Measurements from ENCODE around the gene LKAAEAR1. TPM values are rescaled to one million over a fixed set of nuclear protein-coding genes. Genes with fewer than 3 reads are reported as not detected.

The LKAAEAR1 gene
- total and polyA plus RNA-seq, 2 of the 13 experiments (the other 11 are each of a cell fraction or from before 2014, with no cell fraction given) = not detected

DNA sequence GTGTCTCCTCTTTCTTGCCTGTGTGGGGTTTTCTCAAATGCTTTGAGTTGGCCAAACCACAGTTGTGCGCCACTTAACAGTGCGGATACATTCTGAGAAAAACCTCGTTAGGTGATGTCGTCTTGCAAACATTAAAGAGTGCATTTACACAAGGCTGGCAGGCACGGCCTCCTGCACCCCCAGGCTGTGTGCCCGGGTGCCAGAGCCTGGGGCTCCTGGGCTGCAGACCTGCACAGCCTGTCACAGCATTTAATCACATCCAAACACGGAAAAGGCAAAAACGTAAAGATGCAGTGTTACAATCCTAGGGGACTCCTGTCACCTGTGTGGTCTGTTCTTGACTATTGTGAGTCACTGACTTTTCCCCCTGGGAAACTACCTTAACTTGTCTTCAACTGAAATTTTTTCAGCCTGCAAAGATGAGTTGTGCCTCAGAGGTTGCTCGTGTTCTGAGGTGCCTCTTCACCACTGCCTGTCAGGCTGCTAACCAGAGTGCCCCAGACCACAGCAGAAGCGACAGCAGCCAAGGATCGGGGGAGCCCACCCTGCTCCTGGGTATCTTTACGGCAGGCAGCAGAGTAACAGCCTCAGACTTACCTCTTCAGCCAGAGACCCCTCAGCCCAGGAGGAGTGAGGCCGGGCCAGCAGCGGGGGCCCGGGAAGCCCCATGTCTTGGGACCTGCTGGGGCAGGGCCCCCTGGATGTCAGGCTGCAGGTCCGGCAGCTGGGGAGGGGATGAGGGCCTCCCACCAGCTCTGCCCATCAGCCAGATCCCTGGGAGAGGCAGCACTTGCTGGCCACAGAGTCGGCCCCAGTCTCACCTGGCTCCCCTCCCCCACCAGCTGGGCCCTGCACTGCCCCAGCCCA is 48.9 kb downstream of the LKAAEAR1 start (continued):
- TF ChIP-seq, protein P1, sequence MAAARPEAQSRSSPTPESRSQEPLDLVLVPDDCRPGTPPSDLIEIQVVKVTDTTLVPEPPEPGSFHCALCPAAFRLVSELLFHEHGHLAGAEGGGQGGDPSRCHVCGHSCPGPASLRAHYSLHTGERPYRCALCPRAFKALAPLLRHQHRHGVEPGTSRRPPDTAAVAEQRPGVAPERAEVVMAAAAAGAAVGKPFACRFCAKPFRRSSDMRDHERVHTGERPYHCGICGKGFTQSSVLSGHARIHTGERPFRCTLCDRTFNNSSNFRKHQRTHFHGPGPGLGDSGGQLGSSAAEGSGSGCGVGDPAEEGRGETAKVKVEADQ (CRISPR knock-in tag; IDR thresholded peaks at IDR 0.05; ENCODE audit: borderline replicate concordance) = peak; percentile 14; the same call in 1 of the 2 replicates
- TF ChIP-seq, protein P2, sequence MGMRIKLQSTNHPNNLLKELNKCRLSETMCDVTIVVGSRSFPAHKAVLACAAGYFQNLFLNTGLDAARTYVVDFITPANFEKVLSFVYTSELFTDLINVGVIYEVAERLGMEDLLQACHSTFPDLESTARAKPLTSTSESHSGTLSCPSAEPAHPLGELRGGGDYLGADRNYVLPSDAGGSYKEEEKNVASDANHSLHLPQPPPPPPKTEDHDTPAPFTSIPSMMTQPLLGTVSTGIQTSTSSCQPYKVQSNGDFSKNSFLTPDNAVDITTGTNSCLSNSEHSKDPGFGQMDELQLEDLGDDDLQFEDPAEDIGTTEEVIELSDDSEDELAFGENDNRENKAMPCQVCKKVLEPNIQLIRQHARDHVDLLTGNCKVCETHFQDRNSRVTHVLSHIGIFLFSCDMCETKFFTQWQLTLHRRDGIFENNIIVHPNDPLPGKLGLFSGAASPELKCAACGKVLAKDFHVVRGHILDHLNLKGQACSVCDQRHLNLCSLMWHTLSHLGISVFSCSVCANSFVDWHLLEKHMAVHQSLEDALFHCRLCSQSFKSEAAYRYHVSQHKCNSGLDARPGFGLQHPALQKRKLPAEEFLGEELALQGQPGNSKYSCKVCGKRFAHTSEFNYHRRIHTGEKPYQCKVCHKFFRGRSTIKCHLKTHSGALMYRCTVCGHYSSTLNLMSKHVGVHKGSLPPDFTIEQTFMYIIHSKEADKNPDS (CRISPR knock-in tag; IDR thresholded peaks at IDR 0.05) = 0 out of 2 replicates have a peak, but pooled peaks have one; percentile 9
- TF ChIP-seq, protein P3, sequence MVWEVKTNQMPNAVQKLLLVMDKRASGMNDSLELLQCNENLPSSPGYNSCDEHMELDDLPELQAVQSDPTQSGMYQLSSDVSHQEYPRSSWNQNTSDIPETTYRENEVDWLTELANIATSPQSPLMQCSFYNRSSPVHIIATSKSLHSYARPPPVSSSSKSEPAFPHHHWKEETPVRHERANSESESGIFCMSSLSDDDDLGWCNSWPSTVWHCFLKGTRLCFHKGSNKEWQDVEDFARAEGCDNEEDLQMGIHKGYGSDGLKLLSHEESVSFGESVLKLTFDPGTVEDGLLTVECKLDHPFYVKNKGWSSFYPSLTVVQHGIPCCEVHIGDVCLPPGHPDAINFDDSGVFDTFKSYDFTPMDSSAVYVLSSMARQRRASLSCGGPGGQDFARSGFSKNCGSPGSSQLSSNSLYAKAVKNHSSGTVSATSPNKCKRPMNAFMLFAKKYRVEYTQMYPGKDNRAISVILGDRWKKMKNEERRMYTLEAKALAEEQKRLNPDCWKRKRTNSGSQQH (CRISPR knock-in tag; IDR thresholded peaks at IDR 0.05; ENCODE audit: low read depth) = 0 out of 2 replicates have a peak, but pooled peaks have one; percentile 37
- peak; percentile 15; the same call in 1 of the 2 replicates for TF ChIP-seq BCL3 (CRISPR knock-in tag; IDR thresholded peaks at IDR 0.05)
- no peak for TF ChIP-seq ZNF740 (CRISPR knock-in tag; IDR thresholded peaks at IDR 0.05)
- TF ChIP-seq ZNF337 (CRISPR knock-in tag; IDR thresholded peaks at IDR 0.05; ENCODE audit: borderline replicate concordance, low read depth) = peak; percentile 22; the same call in 1 of the 2 replicates
- TF ChIP-seq CENPX (CRISPR knock-in tag; IDR thresholded peaks at IDR 0.05) = no peak
- no peak for TF ChIP-seq HMG20B (CRISPR knock-in tag; conservative IDR thresholded peaks at IDR 0.05)
- TF ChIP-seq ZSCAN21 (CRISPR knock-in tag; IDR thresholded peaks at IDR 0.05; ENCODE audit: borderline replicate concordance) = peak; percentile 62; the same call in 1 of the 2 replicates
- TF ChIP-seq ZBTB20 (CRISPR knock-in tag; IDR thresholded peaks at IDR 0.05; ENCODE audit: borderline replicate concordance, low read depth) = peak; percentile 20; the same call in 1 of the 2 replicates
- no peak for TF ChIP-seq HIVEP1 (CRISPR knock-in tag; IDR thresholded peaks at IDR 0.05)
- TF ChIP-seq YY1 (IDR thresholded peaks at IDR 0.05; ENCODE audit: insufficient read depth, insufficient replicate concordance, low read depth, low read length) = peak; percentile 10
- no peak for TF ChIP-seq PRDM15 (CRISPR knock-in tag; IDR thresholded peaks at IDR 0.05)
- TF ChIP-seq ZNF501 (CRISPR knock-in tag; IDR thresholded peaks at IDR 0.05) = peak; percentile 5; the same call in 1 of the 2 replicates
- TF ChIP-seq ZNF232 (CRISPR knock-in tag; IDR thresholded peaks at IDR 0.05; ENCODE audit: borderline replicate concordance) = peak; percentile 6; the same call in 1 of the 2 replicates
- no peak for TF ChIP-seq ZNF225 (CRISPR knock-in tag; IDR thresholded peaks at IDR 0.05)
- peak; percentile 18 for TF ChIP-seq ZNF33B (CRISPR knock-in tag; IDR thresholded peaks at IDR 0.05)
- no peak for TF ChIP-seq GTF2F1 (IDR thresholded peaks at IDR 0.05; ENCODE audit: low read length)

All from HepG2 (cell line).